KMS-11 (cell line): ENCODE measurements around the gene ELF1.

Source experiments
- H2AFZ ChIP-seq: fragments of 200-600 bp; sonication (generic); 2 replicates; pipeline ENCODE4 v1.6.1; 2016; ENCODE audit warnings: antibody characterized with exemption, mixed run types, low read depth
- H3K27ac ChIP-seq: fragments of 200-600 bp; sonication (generic); 2 replicates; pipeline ENCODE4 v1.6.1; 2016; ENCODE audit warnings: mild to moderate bottlenecking, mixed run types
- H3K27me3 ChIP-seq: fragments of 200-600 bp; sonication (generic); 2 replicates; pipeline ENCODE4 v1.6.1; 2017; ENCODE audit warnings: mild to moderate bottlenecking, low read depth, mixed run types, moderate library complexity; ENCODE audit not compliant: insufficient read depth
- H3K36me3 ChIP-seq: fragments of 200-600 bp; sonication (generic); 2 replicates; pipeline ENCODE4 v1.6.1; 2017; ENCODE audit warnings: mild to moderate bottlenecking, mixed run types; ENCODE audit not compliant: insufficient read depth
- H3K4me1 ChIP-seq: fragments of 200-600 bp; sonication (generic); 2 replicates; pipeline ENCODE4 v1.6.1; 2016; ENCODE audit warnings: mild to moderate bottlenecking, low read depth, mixed run types; ENCODE audit not compliant: poor library complexity, severe bottlenecking
- H3K4me2 ChIP-seq: fragments of 200-600 bp; sonication (generic); 2 replicates; pipeline ENCODE4 v1.7.0; 2016; ENCODE audit warnings: mild to moderate bottlenecking, mixed run types
- H3K4me3 ChIP-seq: fragments of 200-600 bp; sonication (generic); IDR thresholded peaks from 2 replicates; pipeline ENCODE4 v1.6.1; 2017; ENCODE audit warnings: low read depth, low read length, mixed read lengths; ENCODE audit not compliant: insufficient read depth
- H3K79me2 ChIP-seq: fragments of 200-600 bp; sonication (generic); 2 replicates; pipeline ENCODE4 v1.6.1; 2016; ENCODE audit warnings: low read depth, mixed run types; ENCODE audit not compliant: insufficient read depth
- H3K9ac ChIP-seq: fragments of 200-600 bp; sonication (generic); 2 replicates; pipeline ENCODE4 v1.6.1; 2016; ENCODE audit warnings: mild to moderate bottlenecking, mixed run types
- H4K20me1 ChIP-seq: fragments of 200-600 bp; sonication (generic); 2 replicates; pipeline ENCODE4 v1.6.1; 2016; ENCODE audit warnings: mild to moderate bottlenecking, mixed run types; ENCODE audit not compliant: insufficient read depth
- CTCF ChIP-seq: fragments of 200-600 bp; sonication (generic); conservative IDR thresholded peaks from 2 replicates; pipeline ENCODE4 v1.6.1; 2017; ENCODE audit warnings: low read depth, mild to moderate bottlenecking, antibody characterized with exemption, low read length, moderate library complexity, mixed read lengths

The ELF1 gene

DNA sequence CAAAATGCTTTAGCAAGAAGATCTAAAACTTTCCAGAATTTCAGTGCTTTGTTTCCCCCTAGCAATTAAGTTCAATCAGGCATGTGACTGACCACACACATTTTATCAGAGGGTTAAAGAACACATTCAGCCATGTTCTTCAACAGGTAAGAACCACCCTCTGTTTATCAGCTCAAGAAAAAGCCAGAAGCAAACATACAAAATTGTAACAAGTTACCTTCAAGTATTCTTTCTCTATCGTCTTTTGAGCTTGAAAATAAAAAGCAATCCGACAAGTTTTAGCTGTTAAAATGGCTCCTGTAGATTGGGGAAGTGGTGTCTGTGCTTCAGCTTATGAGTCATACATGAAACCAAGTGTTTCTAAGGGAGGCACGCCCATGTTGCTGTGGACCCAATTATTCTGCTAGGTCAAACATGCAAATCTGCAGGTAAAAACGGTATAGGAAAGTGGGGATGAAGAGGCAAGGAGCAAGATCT lies at the start of gene ELF1:
ELF1 (minus strand) TSS at position 306 of the 477 bp plus-strand sequence. CDS start 37,262 bp downstream, outside the sequence.
- H2AFZ ChIP-seq: no peak within 1 kb of the TSS
- peak within 1 kb of the TSS; percentile 96 for H3K9ac ChIP-seq
- peak within 1 kb of the TSS; percentile 97 for H3K27ac ChIP-seq
- no peaks in the 10 kb centered on the region for H3K27me3 ChIP-seq
- H3K79me2 ChIP-seq: peaks cover 83% of the 10 kb centered on the region
- H3K36me3 ChIP-seq: no peaks in the 10 kb centered on the region
- no peak within 1 kb of the TSS for H3K4me3 ChIP-seq
- peak within 1 kb of the TSS; percentile 85 for H3K4me2 ChIP-seq
- H3K4me1 ChIP-seq: peaks cover 42% of the 10 kb centered on the region
- H4K20me1 ChIP-seq: no peaks in the 10 kb centered on the region
- TF ChIP-seq CTCF: no peak

DNA sequence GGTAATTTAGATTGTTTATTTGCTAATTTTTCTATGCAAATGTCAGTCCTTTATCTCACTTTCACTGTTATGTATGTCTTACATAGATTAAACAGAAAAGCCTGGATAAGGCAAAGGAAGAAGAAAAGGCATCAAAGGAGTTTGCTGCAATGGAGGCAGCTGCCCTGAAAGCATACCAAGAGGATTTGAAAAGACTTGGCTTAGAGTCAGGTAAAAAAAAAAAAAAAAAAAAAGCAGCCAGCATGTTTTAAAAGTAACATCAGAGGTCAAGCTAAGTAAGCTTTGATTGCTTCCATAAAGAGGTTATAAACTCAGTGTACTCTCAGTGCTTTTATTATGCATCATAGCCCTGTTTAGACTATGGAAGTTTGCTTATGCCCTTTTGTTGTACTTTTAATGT lies 46.0 kb upstream of the ELF1 start:
- Histone ChIP-seq H3K4me1 (peaks cover 22% of the 10 kb centered on the region), H4K20me1 (no peaks in the 10 kb centered on the region), H3K4me2 (no peak overlapping the region), H3K36me3 (no peaks in the 10 kb centered on the region), H3K27me3 (no peaks in the 10 kb centered on the region), H3K4me3 (no peak overlapping the region), H3K9ac (no peak overlapping the region), H2AFZ (no peak overlapping the region), H3K27ac (no peak overlapping the region), H3K79me2 (peaks cover 37% of the 10 kb centered on the region)
- TF ChIP-seq CTCF: no peak

- Histone ChIP-seq H3K36me3 (no peaks in the 10 kb centered on the region), H3K27ac (no peak overlapping the region), H3K4me2 (no peak overlapping the region), H3K4me3 (no peak overlapping the region), H2AFZ (no peak overlapping the region), H4K20me1 (no peaks in the 10 kb centered on the region), H3K4me1 (peaks cover 22% of the 10 kb centered on the region), H3K9ac (no peak overlapping the region), H3K27me3 (no peaks in the 10 kb centered on the region), H3K79me2 (peaks cover 43% of the 10 kb centered on the region)
- no peak for TF ChIP-seq CTCF
These were observed 45.4 kb upstream of the ELF1 start for GRCh38 chr13:41064493-41064892.

GRCh38 chr13:41061914-41062837 lies 43.1 kb upstream of the ELF1 start:
- H3K9ac ChIP-seq: peak overlapping the region; percentile 88

More at GRCh38 chr13:41061914-41062837, 43.1 kb upstream of the ELF1 start:
- Histone ChIP-seq H4K20me1 (no peaks in the 10 kb centered on the region), H3K4me3 (no peak overlapping the region), H3K27me3 (no peaks in the 10 kb centered on the region), H3K79me2 (peaks cover 66% of the 10 kb centered on the region), H3K36me3 (no peaks in the 10 kb centered on the region), H2AFZ (peak overlapping the region; percentile 69; the same call in 1 of the 2 replicates), H3K4me2 (peak overlapping the region; percentile 87), H3K4me1 (peaks cover 36% of the 10 kb centered on the region), H3K27ac (peak overlapping the region; percentile 95)
- no peak for TF ChIP-seq CTCF
